WTC11 (cell line): ENCODE results near the gene ATP8B4. TPM values are rescaled to one million over a fixed set of nuclear protein-coding genes. Genes with fewer than 3 reads are reported as not detected.

Source experiments
- ATAC-seq: fragments of 200-7000 bp; cut with Tn5 transposase; 2 replicates; pipeline ENCODE4 v1.10.0; 2021; ENCODE audit warnings: mild to moderate bottlenecking, moderate library complexity
- CTCF ChIA-PET: fragments of 300-600 bp; sonication (Branson Sonifier 250); formaldehyde crosslinking; loops from one replicate; lab custom pipeline; 2021; ENCODE audit warnings: antibody characterized with exemption; lab: Charles Lee
- POLR2A ChIA-PET: fragments of 350-600 bp; sonication (Branson Sonifier 250); formaldehyde crosslinking; loops from one replicate; lab custom pipeline; 2021; ENCODE audit warnings: antibody characterized with exemption; lab: Charles Lee
- DNase-seq: peaks from one replicate; pipeline ENCODE4 v3.0.0; 2021; ENCODE audit warnings: low spot score
- H3K27ac Mint-ChIP-seq: 2 replicates; pipeline ENCODE4 v1.8.0; 2021; ENCODE audit warnings: mixed read lengths
- H3K27me3 Mint-ChIP-seq: 2 replicates; pipeline ENCODE4 v1.8.0; 2021; ENCODE audit warnings: low read depth, mild to moderate bottlenecking, moderate library complexity, mixed read lengths
- H3K36me3 Mint-ChIP-seq: 2 replicates; pipeline ENCODE4 v1.8.0; 2021; ENCODE audit warnings: mixed read lengths
- H3K4me1 Mint-ChIP-seq: 2 replicates; pipeline ENCODE4 v1.8.0; 2022; ENCODE audit warnings: mixed read lengths
- H3K4me3 Mint-ChIP-seq: 2 replicates; pipeline ENCODE4 v1.8.0; 2021; ENCODE audit warnings: mild to moderate bottlenecking, moderate library complexity, mixed read lengths
- H3K9me3 Mint-ChIP-seq: 2 replicates; pipeline ENCODE4 v1.8.0; 2021; ENCODE audit warnings: mixed read lengths
- ATF6 ChIP-seq: sonication (generic); formaldehyde crosslinking; IDR thresholded peaks from 2 replicates; pipeline ENCODE4 v1.8.1; 2023; ENCODE audit warnings: mild to moderate bottlenecking, missing genetic modification reagents
- CBFB ChIP-seq: sonication (generic); formaldehyde crosslinking; IDR thresholded peaks from 2 replicates; pipeline ENCODE4 v1.8.1; 2022; ENCODE audit warnings: mild to moderate bottlenecking, low read depth, missing genetic modification reagents
- ERG ChIP-seq: fragments of 250-450 bp; sonication (Bioruptor Pico); IDR thresholded peaks from 2 replicates; pipeline ENCODE4 v1.8.0; 2021; ENCODE audit warnings: mild to moderate bottlenecking
- ESRRA ChIP-seq: sonication (generic); formaldehyde crosslinking; IDR thresholded peaks from 2 replicates; pipeline ENCODE4 v1.8.1; 2022; ENCODE audit warnings: mild to moderate bottlenecking, missing genetic modification reagents, borderline replicate concordance
- FOXJ3 ChIP-seq: sonication (generic); formaldehyde crosslinking; IDR thresholded peaks from 2 replicates; pipeline ENCODE4 v1.9.0; 2021; ENCODE audit warnings: missing genetic modification reagents, mild to moderate bottlenecking, borderline replicate concordance
- GTF2I ChIP-seq: fragments of 250-450 bp; sonication (Bioruptor Pico); conservative IDR thresholded peaks from 2 replicates; pipeline ENCODE4 v1.4.0; 2021; ENCODE audit warnings: mild to moderate bottlenecking
- IRF1 ChIP-seq: sonication (generic); formaldehyde crosslinking; IDR thresholded peaks from 2 replicates; pipeline ENCODE4 v1.8.0; 2023; ENCODE audit warnings: missing genetic modification reagents
- NFATC4 ChIP-seq: fragments of 250-450 bp; sonication (Bioruptor Pico); IDR thresholded peaks from 2 replicates; pipeline ENCODE4 v1.9.0; 2021; ENCODE audit warnings: mild to moderate bottlenecking
- NFYB ChIP-seq: sonication (generic); formaldehyde crosslinking; conservative IDR thresholded peaks from 2 replicates; pipeline ENCODE4 v1.8.0; 2022; ENCODE audit warnings: low read depth, missing genetic modification reagents
- NR1H2 ChIP-seq: sonication (generic); formaldehyde crosslinking; IDR thresholded peaks from 2 replicates; pipeline ENCODE4 v1.9.0; 2021; ENCODE audit warnings: mild to moderate bottlenecking, moderate library complexity, missing genetic modification reagents
- NR2C2 ChIP-seq: sonication (generic); formaldehyde crosslinking; IDR thresholded peaks from 2 replicates; pipeline ENCODE4 v1.8.0; 2022; ENCODE audit warnings: mild to moderate bottlenecking, missing genetic modification reagents
- NR3C1 ChIP-seq: sonication (generic); formaldehyde crosslinking; conservative IDR thresholded peaks from 2 replicates; pipeline ENCODE4 v1.8.1; 2023; ENCODE audit warnings: low read depth, mild to moderate bottlenecking, missing genetic modification reagents
- TEAD4 ChIP-seq: sonication (generic); formaldehyde crosslinking; IDR thresholded peaks from 2 replicates; pipeline ENCODE4 v1.8.0; 2022; ENCODE audit warnings: mild to moderate bottlenecking, missing genetic modification reagents
- USF1 ChIP-seq: sonication (generic); formaldehyde crosslinking; IDR thresholded peaks from 2 replicates; pipeline ENCODE4 v1.8.0; 2022; ENCODE audit warnings: mild to moderate bottlenecking, missing genetic modification reagents
- ZNF232 ChIP-seq: sonication (generic); formaldehyde crosslinking; IDR thresholded peaks from 2 replicates; pipeline ENCODE4 v1.8.0; 2022; ENCODE audit warnings: mild to moderate bottlenecking, missing genetic modification reagents
- ZNF425 ChIP-seq: fragments of 250-450 bp; sonication (Bioruptor Pico); conservative IDR thresholded peaks from 2 replicates; pipeline ENCODE4 v1.9.0; 2021; ENCODE audit warnings: mild to moderate bottlenecking
- total RNA-seq: library from RNA; stranded (reverse); gene quantifications from 3 replicates; pipeline ENCODE4 v1.2.3, GENCODE V29; 2021
- TF ChIP-seq, protein P1 (sequence below): fragments of 200-600 bp; IDR thresholded peaks from 2 replicates; pipeline ENCODE4 v1.8.0; 2022; ENCODE audit warnings: antibody characterized with exemption
- TF ChIP-seq, protein P2 (sequence below): sonication (generic); formaldehyde crosslinking; IDR thresholded peaks from 2 replicates; pipeline ENCODE4 v1.8.1; 2022; ENCODE audit warnings: mild to moderate bottlenecking, moderate library complexity, missing genetic modification reagents
- TF ChIP-seq, protein P3 (sequence below): sonication (generic); formaldehyde crosslinking; IDR thresholded peaks from 2 replicates; pipeline ENCODE4 v1.8.1; 2023; ENCODE audit warnings: mild to moderate bottlenecking, missing genetic modification reagents, moderate library complexity

Gene ATP8B4
- total RNA-seq, 1 experiment from 2014 or later, result 0.37 TPM

DNA sequence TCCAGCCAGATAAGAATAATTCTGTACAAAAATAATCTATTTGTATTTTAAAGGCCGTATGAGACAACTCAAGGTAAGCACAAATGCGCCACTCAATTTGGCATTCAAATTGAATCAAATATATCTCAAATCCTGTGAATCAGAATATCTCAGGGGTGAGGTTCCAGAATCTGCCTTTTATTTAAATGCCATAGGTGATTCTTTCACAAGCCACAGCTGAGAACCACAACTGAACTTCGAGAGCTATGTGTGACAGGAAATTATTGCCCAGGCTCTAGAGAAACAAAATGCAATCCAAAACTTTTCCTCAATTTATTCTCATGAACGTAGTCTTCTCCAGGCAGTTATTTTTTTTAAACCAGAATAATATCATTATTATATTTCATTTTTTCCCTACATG lies 11.9 kb downstream of the ATP8B4 start:
- POLR2A ChIA-PET, result no interaction called here
- ATAC-seq (no peak), DNase-seq (no peak)
- CTCF ChIA-PET, result no interaction called here
- Mint-ChIP-seq H3K4me3 (no peak overlapping the region), H3K36me3 (no peaks in the 10 kb centered on the region), H3K9me3 (no peaks in the 10 kb centered on the region), H3K27me3 (no peaks in the 10 kb centered on the region), H3K27ac (no peak overlapping the region), H3K4me1 (no peaks in the 10 kb centered on the region)
- TF ChIP-seq FOXJ3 (CRISPR knock-in tag), result no peak
- TF ChIP-seq ZNF425, result no peak

DNA sequence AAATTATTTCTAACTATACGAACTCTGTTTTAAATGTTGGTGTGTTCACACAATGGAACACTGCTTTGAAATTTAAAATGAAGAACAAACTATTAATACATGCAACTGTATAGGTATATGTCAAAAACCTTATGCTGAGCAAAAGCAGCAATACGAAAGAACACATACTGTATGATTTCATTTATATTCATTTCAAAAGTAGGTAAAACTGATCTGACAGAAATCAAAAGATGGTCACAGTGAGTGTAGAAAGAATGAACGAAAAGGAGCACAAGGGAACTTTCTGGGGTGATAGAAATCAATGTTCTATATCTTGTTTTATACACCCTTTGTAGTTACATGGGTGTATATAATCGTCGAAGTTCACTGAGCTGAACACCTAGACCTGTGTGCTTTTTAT lies 12.6 kb downstream of the ATP8B4 start:
- TF ChIP-seq NFYB (no peak), NR1H2 (CRISPR knock-in tag) (no peak), ZNF232 (CRISPR knock-in tag) (no peak), GTF2I (CRISPR knock-in tag) (no peak), ERG (CRISPR knock-in tag) (no peak)
- TF ChIP-seq, protein P1, sequence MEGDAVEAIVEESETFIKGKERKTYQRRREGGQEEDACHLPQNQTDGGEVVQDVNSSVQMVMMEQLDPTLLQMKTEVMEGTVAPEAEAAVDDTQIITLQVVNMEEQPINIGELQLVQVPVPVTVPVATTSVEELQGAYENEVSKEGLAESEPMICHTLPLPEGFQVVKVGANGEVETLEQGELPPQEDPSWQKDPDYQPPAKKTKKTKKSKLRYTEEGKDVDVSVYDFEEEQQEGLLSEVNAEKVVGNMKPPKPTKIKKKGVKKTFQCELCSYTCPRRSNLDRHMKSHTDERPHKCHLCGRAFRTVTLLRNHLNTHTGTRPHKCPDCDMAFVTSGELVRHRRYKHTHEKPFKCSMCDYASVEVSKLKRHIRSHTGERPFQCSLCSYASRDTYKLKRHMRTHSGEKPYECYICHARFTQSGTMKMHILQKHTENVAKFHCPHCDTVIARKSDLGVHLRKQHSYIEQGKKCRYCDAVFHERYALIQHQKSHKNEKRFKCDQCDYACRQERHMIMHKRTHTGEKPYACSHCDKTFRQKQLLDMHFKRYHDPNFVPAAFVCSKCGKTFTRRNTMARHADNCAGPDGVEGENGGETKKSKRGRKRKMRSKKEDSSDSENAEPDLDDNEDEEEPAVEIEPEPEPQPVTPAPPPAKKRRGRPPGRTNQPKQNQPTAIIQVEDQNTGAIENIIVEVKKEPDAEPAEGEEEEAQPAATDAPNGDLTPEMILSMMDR, result no peak
- TF ChIP-seq, protein P2, sequence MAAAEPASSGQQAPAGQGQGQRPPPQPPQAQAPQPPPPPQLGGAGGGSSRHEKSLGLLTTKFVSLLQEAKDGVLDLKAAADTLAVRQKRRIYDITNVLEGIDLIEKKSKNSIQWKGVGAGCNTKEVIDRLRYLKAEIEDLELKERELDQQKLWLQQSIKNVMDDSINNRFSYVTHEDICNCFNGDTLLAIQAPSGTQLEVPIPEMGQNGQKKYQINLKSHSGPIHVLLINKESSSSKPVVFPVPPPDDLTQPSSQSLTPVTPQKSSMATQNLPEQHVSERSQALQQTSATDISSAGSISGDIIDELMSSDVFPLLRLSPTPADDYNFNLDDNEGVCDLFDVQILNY, result no peak
- ChIA-PET CTCF (no interaction called here), POLR2A (no interaction called here)
- Mint-ChIP-seq H3K4me1 (no peaks in the 10 kb centered on the region), H3K9me3 (no peaks in the 10 kb centered on the region), H3K4me3 (no peak overlapping the region), H3K27ac (no peak overlapping the region), H3K27me3 (no peaks in the 10 kb centered on the region), H3K36me3 (no peaks in the 10 kb centered on the region)
- no peak for ATAC-seq
- no peak for DNase-seq

DNA sequence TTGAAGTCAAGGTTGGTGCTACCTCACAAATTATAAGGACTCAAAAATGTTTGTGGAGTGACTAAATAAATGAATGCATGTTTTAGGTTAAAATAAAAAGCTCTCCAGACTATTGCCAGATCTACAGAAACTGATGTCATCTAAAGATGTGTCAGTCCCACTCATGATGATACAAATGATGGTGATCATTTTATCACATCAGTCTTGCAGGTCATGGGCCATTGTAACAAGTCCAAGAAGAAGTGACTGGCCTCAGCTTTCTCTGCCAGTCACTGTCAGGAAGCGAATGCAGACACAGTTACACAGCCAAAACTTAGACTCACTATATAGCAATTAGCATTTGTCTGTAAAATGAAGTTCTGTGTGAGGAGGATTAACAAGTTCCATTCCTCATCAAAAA lies 18.5 kb downstream of the ATP8B4 start:
- ChIA-PET POLR2A (no interaction called here), CTCF (no interaction called here)
- Mint-ChIP-seq H3K27ac (no peak overlapping the region), H3K27me3 (no peaks in the 10 kb centered on the region; the same call in 1 of the 2 replicates), H3K4me1 (peaks cover 8% of the 10 kb centered on the region), H3K4me3 (no peak overlapping the region), H3K36me3 (no peaks in the 10 kb centered on the region), H3K9me3 (no peaks in the 10 kb centered on the region)
- TF ChIP-seq ZNF425 (no peak), CBFB (CRISPR knock-in tag) (no peak), USF1 (CRISPR knock-in tag) (no peak), NR3C1 (CRISPR knock-in tag) (no peak), NFATC4 (CRISPR knock-in tag) (no peak), TEAD4 (no peak), ESRRA (CRISPR knock-in tag) (no peak), IRF1 (CRISPR knock-in tag) (no peak), NR2C2 (CRISPR knock-in tag) (no peak), ATF6 (CRISPR knock-in tag) (no peak)
- TF ChIP-seq, protein P3, sequence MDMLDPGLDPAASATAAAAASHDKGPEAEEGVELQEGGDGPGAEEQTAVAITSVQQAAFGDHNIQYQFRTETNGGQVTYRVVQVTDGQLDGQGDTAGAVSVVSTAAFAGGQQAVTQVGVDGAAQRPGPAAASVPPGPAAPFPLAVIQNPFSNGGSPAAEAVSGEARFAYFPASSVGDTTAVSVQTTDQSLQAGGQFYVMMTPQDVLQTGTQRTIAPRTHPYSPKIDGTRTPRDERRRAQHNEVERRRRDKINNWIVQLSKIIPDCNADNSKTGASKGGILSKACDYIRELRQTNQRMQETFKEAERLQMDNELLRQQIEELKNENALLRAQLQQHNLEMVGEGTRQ (CRISPR knock-in tag), result no peak
- no peak for DNase-seq
- ATAC-seq, result no peak
